H9 (cell line): ENCODE data around the gene MVD. TPM values are rescaled to one million over a fixed set of nuclear protein-coding genes. Genes with fewer than 3 reads are reported as not detected.

ENCODE experiments used
- DNase-seq: peaks from one replicate; pipeline ENCODE4 v3.0.0-alpha.2; 2017
- H2AFZ ChIP-seq: one replicate; pipeline ENCODE4 v1.6.1; 2013; ENCODE audit warnings: mild to moderate bottlenecking, low read length, control low read depth, moderate library complexity
- H2AK5ac ChIP-seq: 2 replicates; pipeline ENCODE4 v1.6.1; 2013; ENCODE audit warnings: low read length, control low read depth, mixed read lengths; ENCODE audit not compliant: insufficient read length
- H2BK120ac ChIP-seq: one replicate; pipeline ENCODE4 v1.6.1; 2013; ENCODE audit warnings: low read depth, mild to moderate bottlenecking, low read length, control low read depth, inconsistent platforms; ENCODE audit not compliant: poor library complexity, severe bottlenecking
- H2BK12ac ChIP-seq: 2 replicates; pipeline ENCODE4 v1.6.1; 2013; ENCODE audit warnings: low read length, control low read depth, mixed read lengths, low read depth; ENCODE audit not compliant: insufficient read length
- H2BK15ac ChIP-seq: 2 replicates; pipeline ENCODE4 v1.6.1; 2013; ENCODE audit warnings: low read depth, low read length, control low read depth
- H2BK20ac ChIP-seq: one replicate; pipeline ENCODE4 v1.6.1; 2013; ENCODE audit warnings: low read depth, mild to moderate bottlenecking, low read length, control low read depth, inconsistent platforms; ENCODE audit not compliant: poor library complexity, severe bottlenecking
- H2BK5ac ChIP-seq: 2 replicates; pipeline ENCODE4 v1.6.1; 2013; ENCODE audit warnings: low read length, control low read depth, mixed read lengths; ENCODE audit not compliant: insufficient read length
- H3K14ac ChIP-seq: 2 replicates; pipeline ENCODE4 v1.6.1; 2013; ENCODE audit warnings: low read length, control low read depth; ENCODE audit not compliant: insufficient read depth
- H3K18ac ChIP-seq: 2 replicates; pipeline ENCODE4 v1.6.1; 2013; ENCODE audit warnings: low read depth, mild to moderate bottlenecking, mixed read lengths, low read length, control low read depth; ENCODE audit not compliant: insufficient read length
- H3K23ac ChIP-seq: 2 replicates; pipeline ENCODE4 v1.6.1; 2013; ENCODE audit warnings: low read length, control low read depth, mixed read lengths, low read depth; ENCODE audit not compliant: insufficient read length
- H3K23me2 ChIP-seq: 2 replicates; pipeline ENCODE4 v1.6.1; 2013; ENCODE audit warnings: low read depth, mild to moderate bottlenecking, mixed read lengths, low read length, control low read depth; ENCODE audit not compliant: insufficient read length, poor library complexity, severe bottlenecking
- H3K27ac ChIP-seq: 2 replicates; pipeline ENCODE4 v1.5.1; 2013; ENCODE audit warnings: low read length, control low read depth, mixed read lengths, low read depth; ENCODE audit not compliant: insufficient read length
- H3K27me3 ChIP-seq: 2 replicates; pipeline ENCODE4 v1.6.1; 2013; ENCODE audit warnings: low read length, control low read depth, inconsistent platforms; ENCODE audit not compliant: insufficient read depth
- H3K4ac ChIP-seq: 2 replicates; pipeline ENCODE4 v1.6.1; 2013; ENCODE audit warnings: low read depth, mild to moderate bottlenecking, control low read depth, inconsistent platforms, low read length, moderate library complexity
- H3K4me1 ChIP-seq: 2 replicates; pipeline ENCODE4 v1.6.1; 2013; ENCODE audit warnings: low read length, control low read depth, inconsistent platforms; ENCODE audit not compliant: insufficient read depth
- H3K4me2 ChIP-seq: 2 replicates; pipeline ENCODE4 v1.6.1; 2013; ENCODE audit warnings: low read length, control low read depth, mixed read lengths; ENCODE audit not compliant: insufficient read length, insufficient read depth
- H3K56ac ChIP-seq: 2 replicates; pipeline ENCODE4 v1.6.1; 2013; ENCODE audit warnings: low read depth, mild to moderate bottlenecking, mixed read lengths, low read length, control low read depth; ENCODE audit not compliant: insufficient read length
- H3K79me1 ChIP-seq: 2 replicates; pipeline ENCODE4 v1.6.1; 2013; ENCODE audit warnings: low read depth, mild to moderate bottlenecking, moderate library complexity, low read length, control low read depth, inconsistent platforms; ENCODE audit not compliant: insufficient read depth, poor library complexity, severe bottlenecking
- H3K79me2 ChIP-seq: 2 replicates; pipeline ENCODE4 v1.6.1; 2013; ENCODE audit warnings: low read length, control low read depth, inconsistent platforms; ENCODE audit not compliant: insufficient read depth
- H3K9ac ChIP-seq: 2 replicates; pipeline ENCODE4 v1.6.1; 2013; ENCODE audit warnings: low read length, control low read depth, mixed read lengths; ENCODE audit not compliant: insufficient read length; ENCODE audit errors: extremely low read depth
- H3K9me3 ChIP-seq: one replicate; pipeline ENCODE4 v1.6.1; 2013; ENCODE audit warnings: low read depth, low read length, inconsistent platforms; ENCODE audit not compliant: control insufficient read depth
- H3T11ph ChIP-seq: one replicate; pipeline ENCODE4 v1.6.1; 2013; ENCODE audit warnings: mild to moderate bottlenecking, low read length, control low read depth, inconsistent platforms
- H4K20me1 ChIP-seq: one replicate; pipeline ENCODE4 v1.6.1; 2013; ENCODE audit not compliant: control insufficient read depth, insufficient read length, insufficient read depth
- H4K5ac ChIP-seq: 2 replicates; pipeline ENCODE4 v1.6.1; 2013; ENCODE audit warnings: low read depth, mild to moderate bottlenecking, mixed read lengths, low read length, control low read depth; ENCODE audit not compliant: insufficient read length
- H4K8ac ChIP-seq: replicated peaks from 2 replicates; pipeline ENCODE4 v1.6.1; 2013; ENCODE audit warnings: low read length, control low read depth, mixed read lengths, low read depth; ENCODE audit not compliant: insufficient read length
- H4K91ac ChIP-seq: 2 replicates; pipeline ENCODE4 v1.6.1; 2013; ENCODE audit warnings: low read depth, mild to moderate bottlenecking, moderate library complexity, mixed read lengths, low read length, control low read depth; ENCODE audit not compliant: insufficient read length
- H3K27ac Mint-ChIP-seq, 3 experiments: 2 replicates in 2 of 3; 3 replicates in 1 of 3; pipeline ENCODE4 v1.8.0; 2020 to 2021; ENCODE audit warnings: mixed read lengths in 3 of 3, mild to moderate bottlenecking in 1 of 3, moderate library complexity in 1 of 3
- H3K27me3 Mint-ChIP-seq: 2 replicates; pipeline ENCODE4 v1.8.0; 2021; ENCODE audit warnings: low read depth, mild to moderate bottlenecking, moderate library complexity, mixed read lengths
- H3K36me3 Mint-ChIP-seq, 3 experiments: 2 replicates in 2 of 3; 3 replicates in 1 of 3; pipeline ENCODE4 v1.8.0; 2020 to 2021; ENCODE audit warnings: low read depth in 3 of 3, mixed read lengths in 3 of 3; ENCODE audit not compliant: insufficient read depth in 1 of 3
- H3K4me1 Mint-ChIP-seq, 2 experiments: 2 replicates each; pipeline ENCODE4 v1.8.0; 2020; ENCODE audit warnings: mixed read lengths in 2 of 2
- H3K4me3 Mint-ChIP-seq, 2 experiments: 2 replicates in 1 of 2; 3 replicates in 1 of 2; pipeline ENCODE4 v1.8.0; 2020 to 2021; ENCODE audit warnings: mild to moderate bottlenecking in 2 of 2, mixed read lengths in 2 of 2, moderate library complexity in 1 of 2
- H3K9me3 Mint-ChIP-seq, 2 experiments: 2 replicates in 1 of 2; 3 replicates in 1 of 2; pipeline ENCODE4 v1.8.0; 2020; ENCODE audit warnings: mild to moderate bottlenecking in 2 of 2, mixed read lengths in 2 of 2, moderate library complexity in 1 of 2
- WGBS: extraction: QIAGEN DNeasy Blood & Tissue Kit; methylation state at CpG from one replicate; pipeline ENCODE4 v1.1.7; 2013; ENCODE audit warnings: missing lambda C conversion rate, low lambda C conversion rate, mixed read lengths; ENCODE audit not compliant: insufficient read length; ENCODE audit errors: extremely low coverage; 5-methylcytosine and 5-hydroxymethylcytosine counted together
- total RNA-seq: library from RNA; stranded (reverse); gene quantifications from 2 replicates; pipeline ENCODE4 v1.2.1, GENCODE V29; 2021
- TF ChIP-seq, protein P1 (sequence below): fragments of 200-600 bp; sonication (generic); conservative IDR thresholded peaks from 3 replicates; pipeline ENCODE4 v1.8.0; 2021; ENCODE audit warnings: antibody characterized with exemption, mild to moderate bottlenecking

MVD gene
- total RNA-seq, 1 experiment from 2014 or later: 53.2 TPM

DNA sequence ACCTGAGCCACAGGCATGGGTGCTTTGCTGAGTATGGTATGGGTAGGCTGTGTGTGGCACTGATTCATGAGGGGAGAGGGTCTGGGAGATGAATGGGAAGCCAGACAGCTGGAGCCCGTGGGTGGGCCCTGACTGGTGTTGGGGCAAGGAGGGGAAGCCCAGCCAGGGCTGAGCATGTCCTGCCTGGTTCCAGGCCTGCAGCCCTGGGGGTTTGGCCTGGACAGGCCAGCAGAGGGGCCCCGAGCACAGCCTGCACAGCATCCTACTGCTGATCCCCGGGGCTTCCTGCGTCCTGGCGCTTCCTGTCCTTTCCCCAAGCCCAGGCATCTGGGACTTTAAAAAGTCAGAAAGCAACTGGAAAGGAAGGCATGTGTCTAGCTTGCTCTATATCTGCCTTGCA is 4.6 kb upstream of the MVD start:
- Histone ChIP-seq H4K20me1 (no peaks in the 10 kb centered on the region), H2AFZ (no peak overlapping the region), H3K23ac (no peak overlapping the region), H2BK15ac (no peak overlapping the region), H3K79me2 (no peaks in the 10 kb centered on the region), H3K18ac (no peak overlapping the region), H3K14ac (no peak overlapping the region; the same call in 1 of the 2 replicates), H3K23me2 (peaks cover 5% of the 10 kb centered on the region), H2BK5ac (no peak overlapping the region), H3K4me1 (no peaks in the 10 kb centered on the region), H3K27me3 (no peaks in the 10 kb centered on the region), H2AK5ac (no peak overlapping the region), H3T11ph (no peak overlapping the region), H3K27ac (no peak overlapping the region), H3K79me1 (no peaks in the 10 kb centered on the region), H3K9me3 (no peaks in the 10 kb centered on the region), H4K8ac (no peak overlapping the region), H3K9ac (no peak overlapping the region), H3K4me2 (no peak overlapping the region), H2BK20ac (no peak overlapping the region), H3K4ac (no peak overlapping the region), H2BK12ac (no peak overlapping the region), H3K56ac (no peak overlapping the region), H2BK120ac (no peak overlapping the region), H4K91ac (no peak overlapping the region), H4K5ac (no peak overlapping the region)
- TF ChIP-seq, protein P1, sequence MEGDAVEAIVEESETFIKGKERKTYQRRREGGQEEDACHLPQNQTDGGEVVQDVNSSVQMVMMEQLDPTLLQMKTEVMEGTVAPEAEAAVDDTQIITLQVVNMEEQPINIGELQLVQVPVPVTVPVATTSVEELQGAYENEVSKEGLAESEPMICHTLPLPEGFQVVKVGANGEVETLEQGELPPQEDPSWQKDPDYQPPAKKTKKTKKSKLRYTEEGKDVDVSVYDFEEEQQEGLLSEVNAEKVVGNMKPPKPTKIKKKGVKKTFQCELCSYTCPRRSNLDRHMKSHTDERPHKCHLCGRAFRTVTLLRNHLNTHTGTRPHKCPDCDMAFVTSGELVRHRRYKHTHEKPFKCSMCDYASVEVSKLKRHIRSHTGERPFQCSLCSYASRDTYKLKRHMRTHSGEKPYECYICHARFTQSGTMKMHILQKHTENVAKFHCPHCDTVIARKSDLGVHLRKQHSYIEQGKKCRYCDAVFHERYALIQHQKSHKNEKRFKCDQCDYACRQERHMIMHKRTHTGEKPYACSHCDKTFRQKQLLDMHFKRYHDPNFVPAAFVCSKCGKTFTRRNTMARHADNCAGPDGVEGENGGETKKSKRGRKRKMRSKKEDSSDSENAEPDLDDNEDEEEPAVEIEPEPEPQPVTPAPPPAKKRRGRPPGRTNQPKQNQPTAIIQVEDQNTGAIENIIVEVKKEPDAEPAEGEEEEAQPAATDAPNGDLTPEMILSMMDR: peak; percentile 28; the same call in 2 of the 3 replicates
- Mint-ChIP-seq H3K4me3 (no peak overlapping the region), H3K4me1 (peaks cover 7 to 10% of the 10 kb centered on the region in 2 experiments), H3K36me3 (peaks cover 13 to 25% (median 16%) of the 10 kb centered on the region in 3 experiments), H3K27me3 (no peaks in the 10 kb centered on the region; the same call in none of the 2 replicates), H3K27ac (peak overlapping the region in 2 of 3 experiments; percentile 83 to 95; a peak in 3 of 7 replicates), H3K9me3 (peaks cover 3% of the 10 kb centered on the region in 2 experiments; a peak in 2 of 5 replicates)
- WGBS: no CpG with 5 or more reads among the region's 5 CpGs
- DNase-seq: no peak
